Psoas muscle (tissue), 8 donors: ENCODE measurements around the gene GPR107. TPM values are rescaled to one million over a fixed set of nuclear protein-coding genes. Genes with fewer than 3 reads are reported as not detected.
A peak's percentile ranks its signal among the peaks of the same experiment; 100 is the strongest.

Experiments
- ATAC-seq, 4 donors: fragments of 200-7000 bp; cut with Tn5 transposase; one replicate each; pipeline ENCODE4 v1.9.1; 2020; ENCODE audit warnings: moderate library complexity in 3 of 4, mild to moderate bottlenecking in 2 of 4
- DNase-seq, 2 donors: peaks; one replicate each; pipeline ENCODE4 v3.0.0-alpha.2; 2020
- H3K27ac ChIP-seq: fragments of 200-600 bp; one replicate; pipeline ENCODE4 v1.8.0; 2022
- H3K27me3 ChIP-seq, 3 donors: fragments of 200-600 bp in 1 of 3; one replicate each; pipeline versions ENCODE4 v1.6.1 to v1.8.0; 2013 to 2022; ENCODE audit warnings: low read length in 2 of 3, mild to moderate bottlenecking in 2 of 3, moderate library complexity in 1 of 3; ENCODE audit not compliant: insufficient read depth in 3 of 3
- H3K36me3 ChIP-seq, 2 donors: fragments of 200-600 bp in 1 of 2; one replicate each; pipeline versions ENCODE4 v1.6.1 to v1.8.0; 2013 to 2022; ENCODE audit warnings: low read depth in 1 of 2, mild to moderate bottlenecking in 1 of 2, moderate library complexity in 1 of 2; ENCODE audit not compliant: insufficient read depth in 1 of 2
- H3K4me1 ChIP-seq: fragments of 200-600 bp; one replicate; pipeline ENCODE4 v1.8.0; 2022
- H3K4me3 ChIP-seq: fragments of 200-600 bp; one replicate; pipeline ENCODE4 v1.8.0; 2022; ENCODE audit warnings: mild to moderate bottlenecking
- H3K9me3 ChIP-seq: fragments of 200-600 bp; one replicate; pipeline ENCODE4 v1.8.0; 2022
- CTCF ChIP-seq: fragments of 200-600 bp; IDR thresholded peaks from one replicate; pipeline ENCODE4 v1.8.0; 2022; ENCODE audit warnings: antibody characterized with exemption
- WGBS, 3 donors: extraction: QIAGEN DNeasy Blood & Tissue Kit; methylation state at CpG; one replicate each; pipeline versions ENCODE4 v1.1.6 to v1.1.7; 2013; 5-methylcytosine and 5-hydroxymethylcytosine counted together
- intact Hi-C, 2 donors: fragments of 100-400 bp; cut with DNase I; formaldehyde crosslinking; loops; one replicate each; pipeline versions ENCODE4 v1.11.0 to v1.14.2; 2022
- polyA plus RNA-seq, 3 donors: library from polyadenylated mRNA; stranded (reverse); fragments of 200-250 nt; gene quantifications; one replicate each; pipeline ENCODE4 v1.2.3, GENCODE V29; 2013
- total RNA-seq, 4 donors: library from RNA; stranded (reverse); fragmentation: NEBNext Ultra II Directional in 2 of 4; extraction: Animal tissue kit (Norgen Biotek cat#: 25700) in 2 of 4; gene quantifications; one replicate each; pipeline versions ENCODE4 v1.2.1 to v1.2.4, GENCODE V29; 2021 to 2023
- donor health status: healthy with polysubstance abuse.
- donor health status: DM: no; HTN: no; CAD: no; lungs with moderate emphysema.
- donor health status: Bipolar disorder and iron deficiency.
- donor health status: healthy.
- donor health status: DM: yes; HTN: yes; CAD: no.
- donor health status: DM: no; HTN: no; CAD: no.
- donor health status: DM: no; HTN: no; CAD: no.
- donor health status: DM: yes; HTN: yes; CAD: no.

The GPR107 gene
- total and polyA plus RNA-seq, 7 donors = 8.9 to 28.1 (median 19.9) TPM

- Histone ChIP-seq H3K4me3 (no peak overlapping the region), H3K27me3 (no peaks in the 10 kb centered on the region), H3K4me1 (no peaks in the 10 kb centered on the region), H3K27ac (no peak overlapping the region), H3K36me3 (no peaks in the 10 kb centered on the region), H3K9me3 (no peaks in the 10 kb centered on the region)
- DNase-seq = no peak
- 45 to 56% (median 49%) methylated on average over 6 of the region's 6 CpGs for whole genome bisulfite sequencing, 3 donors
- ATAC-seq = no peak
- intact Hi-C loops = no loop called here
- TF ChIP-seq CTCF = no peak
These were observed 132.3 kb downstream of the GPR107 start for GRCh38 chr9:130186051-130186450.

GRCh38 chr9:130186839-130187522 lies 133.3 kb downstream of the GPR107 start:
- intact Hi-C loops = no loop called here
- DNase-seq (peak in 1 of 2 donors; percentile 36), ATAC-seq (peak in 2 of 4 donors; percentile 49 to 59)
- no peak overlapping the region for H3K27ac ChIP-seq
- peaks cover 0 to 4% (median 2%) of the 10 kb centered on the region in 3 donors for H3K27me3 ChIP-seq
- WGBS, 3 donors = 80 to 82% (median 81%) methylated on average over 24 to 25 of the region's 25 CpGs
- H3K9me3 ChIP-seq = no peaks in the 10 kb centered on the region
- no peaks in the 10 kb centered on the region for H3K36me3 ChIP-seq
- no peak overlapping the region for H3K4me3 ChIP-seq
- no peaks in the 10 kb centered on the region for H3K4me1 ChIP-seq
- no peak for TF ChIP-seq CTCF

- H3K4me3 ChIP-seq = no peak overlapping the region
- TF ChIP-seq CTCF = no peak
- no peaks in the 10 kb centered on the region for H3K4me1 ChIP-seq
- intact Hi-C loops = no loop called here
- DNase-seq (no peak), ATAC-seq (no peak)
- H3K36me3 ChIP-seq = no peaks in the 10 kb centered on the region
- H3K27me3 ChIP-seq = peaks cover 0 to 4% (median 2%) of the 10 kb centered on the region in 3 donors
- no peak overlapping the region for H3K27ac ChIP-seq
- WGBS, 3 donors = 63 to 88% (median 68%) methylated on average over 9 of the region's 9 CpGs
- H3K9me3 ChIP-seq = no peaks in the 10 kb centered on the region
These were observed 133.8 kb downstream of the GPR107 start for GRCh38 chr9:130187523-130187846.

GRCh38 chr9:130188860-130189481 lies 135.3 kb downstream of the GPR107 start:
- 86 to 89% (median 89%) methylated on average over 7 of the region's 7 CpGs for WGBS, 3 donors
- intact Hi-C loops = no loop called here

More at GRCh38 chr9:130188860-130189481, 135.3 kb downstream of the GPR107 start:
- Histone ChIP-seq H3K27me3 (peaks cover 0 to 12% (median 2%) of the 10 kb centered on the region in 3 donors), H3K4me1 (no peaks in the 10 kb centered on the region), H3K27ac (no peak overlapping the region), H3K9me3 (no peaks in the 10 kb centered on the region), H3K36me3 (no peaks in the 10 kb centered on the region), H3K4me3 (no peak overlapping the region)
- DNase-seq (no peak), ATAC-seq (no peak)
- TF ChIP-seq CTCF = no peak

Other genes starting within 250 kb of the GPR107 start
- gene TOR1A, start 229.8 kb upstream of the GPR107 start, total RNA-seq = 10 to 100 TPM; 10.4 to 18.5 (median 12.9) TPM
- gene TOR1A, start 229.8 kb upstream of the GPR107 start, polyA plus RNA-seq = 10 to 100 TPM; 17.9 to 25.4 (median 24.0) TPM
- gene C9orf78, start 218.6 kb upstream of the GPR107 start, total RNA-seq = 10 to 100 TPM; 37.1 to 53.2 (median 44.5) TPM
- gene C9orf78, start 218.6 kb upstream of the GPR107 start, polyA plus RNA-seq = 100 to 1,000 TPM in 1 of 3 donors, 10 to 100 TPM in 2; 73.0 to 157 (median 98.0) TPM
- 10 to 100 TPM; 12.6 to 18.4 (median 16.5) TPM for gene USP20, start 218.4 kb upstream of the GPR107 start, total RNA-seq
- 10 to 100 TPM in 2 of 3 donors, 1 to 10 TPM in 1; 9.5 to 16.2 (median 11.1) TPM for gene USP20, start 218.4 kb upstream of the GPR107 start, polyA plus RNA-seq
- gene FNBP1, start 10.7 kb upstream of the GPR107 start, total RNA-seq = 10 to 100 TPM; 23.7 to 30.1 (median 27.5) TPM
- gene FNBP1, start 10.7 kb upstream of the GPR107 start, polyA plus RNA-seq = 10 to 100 TPM in 2 of 3 donors, 1 to 10 TPM in 1; 4.6 to 30.5 (median 10.1) TPM
- 1 to 10 TPM; 2.9 to 7.5 (median 3.8) TPM for gene NCS1, start 118.5 kb downstream of the GPR107 start, total RNA-seq
- gene NCS1, start 118.5 kb downstream of the GPR107 start, polyA plus RNA-seq = 1 to 10 TPM; 3.6 to 5.0 (median 3.8) TPM
- 10 to 100 TPM in 1 of 4 donors, 1 to 10 TPM in 3; 3.6 to 13.2 (median 7.2) TPM for gene HMCN2, start 211.9 kb downstream of the GPR107 start, total RNA-seq
- 1 to 10 TPM; 5.0 to 8.0 (median 6.3) TPM for gene HMCN2, start 211.9 kb downstream of the GPR107 start, polyA plus RNA-seq